Tongue (tissue), 2 donors: ENCODE results near the gene CMPK2. TPM values are rescaled to one million over a fixed set of nuclear protein-coding genes. Genes with fewer than 3 reads are reported as not detected.
"Not testable (repeated sequence)": the region's sequence is repeated elsewhere in the genome, so short reads cannot be mapped to it uniquely, and the experiment has no call there.

Source experiments
- DNase-seq: peaks from one replicate; pipeline ENCODE4 v3.0.0-alpha.2; 2015
- total RNA-seq: library from RNA; depleted of rRNA; stranded (reverse); fragments of >200 nt; gene quantifications from one replicate; pipeline ENCODE4 v1.2.3, GENCODE V29; 2014

Gene CMPK2
- 3.5 TPM for total RNA-seq

- DNase-seq, result peak; percentile 72
Measured at GRCh38 chr2:6865346-6866274, at the start of gene CMPK2. Gene CMPK2, minus strand, starts transcription at chr2:6865907. Its CDS starts 211 bp downstream, at chr2:6865696.

- no peak for DNase-seq
Measured at GRCh38 chr2:6915399-6915798, 49.7 kb upstream of the CMPK2 start.

- peak; percentile 32 for DNase-seq
Measured at GRCh38 chr2:6914828-6915227, 49.1 kb upstream of the CMPK2 start.

- no peak for DNase-seq
Measured at GRCh38 chr2:6913415-6914157, 47.9 kb upstream of the CMPK2 start.

GRCh38 chr2:6911721-6912120 lies 46.0 kb upstream of the CMPK2 start:
- DNase-seq, result no peak

- DNase-seq, result no peak
Measured at GRCh38 chr2:6909431-6910385, 44.0 kb upstream of the CMPK2 start.

GRCh38 chr2:6908291-6908690 lies 42.6 kb upstream of the CMPK2 start:
- no peak for DNase-seq

- DNase-seq, result no peak
Measured at GRCh38 chr2:6906165-6906741, 40.5 kb upstream of the CMPK2 start.

GRCh38 chr2:6905668-6906067 lies 40.0 kb upstream of the CMPK2 start:
- no peak for DNase-seq

- not testable (repeated sequence) for DNase-seq
Measured at GRCh38 chr2:6902581-6902980, 36.9 kb upstream of the CMPK2 start.

- peak; percentile 72 for DNase-seq
Measured at GRCh38 chr2:6896930-6897759, 31.4 kb upstream of the CMPK2 start.

GRCh38 chr2:6893876-6894482 lies 28.3 kb upstream of the CMPK2 start:
- DNase-seq, result no peak

GRCh38 chr2:6888724-6889123 lies 23.0 kb upstream of the CMPK2 start:
- DNase-seq, result no peak

GRCh38 chr2:6887751-6888192 lies 22.1 kb upstream of the CMPK2 start:
- DNase-seq, result no peak

GRCh38 chr2:6885968-6886367 lies 20.3 kb upstream of the CMPK2 start:
- DNase-seq, result no peak

GRCh38 chr2:6885551-6885950 lies 19.8 kb upstream of the CMPK2 start:
- no peak for DNase-seq

- DNase-seq, result peak; percentile 59
Measured at GRCh38 chr2:6883448-6884122, 17.9 kb upstream of the CMPK2 start.

GRCh38 chr2:6881516-6881915 lies 15.8 kb upstream of the CMPK2 start:
- no peak for DNase-seq

GRCh38 chr2:6881046-6881445 lies 15.3 kb upstream of the CMPK2 start:
- no peak for DNase-seq
